Activated T-cell treated with anti-CD3 and anti-CD28 coated beads, Interleukin-2, amount 50 U/mL, for 72 hours (primary cell): ENCODE results near the gene EPHX1. TPM values are rescaled to one million over a fixed set of nuclear protein-coding genes. Genes with fewer than 3 reads are reported as not detected.
"Not testable (repeated sequence)": the region's sequence is repeated elsewhere in the genome, so short reads cannot be mapped to it uniquely, and the experiment has no call there.

ENCODE experiments used
- ATAC-seq, 2 donors: fragments of 150-1000 bp; cut with Tn5 transposase; replicated peaks in 1 of 2; 2 replicates each; pipeline ENCODE4 v1.10.0; 2021; ENCODE audit warnings: moderate library complexity in 2 of 2, mild to moderate bottlenecking in 1 of 2
- DNase-seq, 2 donors: peaks; one replicate each; pipeline ENCODE4 v3.0.0; 2021 to 2022; ENCODE audit warnings: mixed read lengths in 1 of 2
- H3K27ac Mint-ChIP-seq: one replicate; pipeline ENCODE4 v1.8.0; 2022; ENCODE audit warnings: mild to moderate bottlenecking, moderate library complexity, mixed read lengths
- H3K27me3 Mint-ChIP-seq: one replicate; pipeline ENCODE4 v1.8.0; 2022; ENCODE audit warnings: low read depth, mixed read lengths
- H3K36me3 Mint-ChIP-seq, 2 donors: one replicate each; pipeline ENCODE4 v1.8.0; 2022; ENCODE audit warnings: mixed read lengths in 2 of 2, mild to moderate bottlenecking in 1 of 2; ENCODE audit not compliant: insufficient read depth in 2 of 2
- H3K4me1 Mint-ChIP-seq: one replicate; pipeline ENCODE4 v1.8.0; 2022; ENCODE audit warnings: low read depth, mixed read lengths
- H3K4me3 Mint-ChIP-seq, 2 donors: one replicate each; pipeline ENCODE4 v1.8.0; 2022; ENCODE audit warnings: mild to moderate bottlenecking in 2 of 2, mixed read lengths in 2 of 2, moderate library complexity in 2 of 2
- H3K9me3 Mint-ChIP-seq, 2 donors: one replicate each; pipeline ENCODE4 v1.8.0; 2022; ENCODE audit warnings: mixed read lengths in 2 of 2
- total RNA-seq, 2 donors: library from RNA; stranded (reverse); gene quantifications; one replicate each; pipeline ENCODE4 v1.2.3, GENCODE V29; 2022

EPHX1 gene
- total RNA-seq, 2 donors from 2014 or later = 2.6 to 3.8 TPM

GRCh38 chr1:225815090-225815489, 5.2 kb downstream of the EPHX1 start:
- H3K9me3 Mint-ChIP-seq = not testable (repeated sequence)

DNA sequence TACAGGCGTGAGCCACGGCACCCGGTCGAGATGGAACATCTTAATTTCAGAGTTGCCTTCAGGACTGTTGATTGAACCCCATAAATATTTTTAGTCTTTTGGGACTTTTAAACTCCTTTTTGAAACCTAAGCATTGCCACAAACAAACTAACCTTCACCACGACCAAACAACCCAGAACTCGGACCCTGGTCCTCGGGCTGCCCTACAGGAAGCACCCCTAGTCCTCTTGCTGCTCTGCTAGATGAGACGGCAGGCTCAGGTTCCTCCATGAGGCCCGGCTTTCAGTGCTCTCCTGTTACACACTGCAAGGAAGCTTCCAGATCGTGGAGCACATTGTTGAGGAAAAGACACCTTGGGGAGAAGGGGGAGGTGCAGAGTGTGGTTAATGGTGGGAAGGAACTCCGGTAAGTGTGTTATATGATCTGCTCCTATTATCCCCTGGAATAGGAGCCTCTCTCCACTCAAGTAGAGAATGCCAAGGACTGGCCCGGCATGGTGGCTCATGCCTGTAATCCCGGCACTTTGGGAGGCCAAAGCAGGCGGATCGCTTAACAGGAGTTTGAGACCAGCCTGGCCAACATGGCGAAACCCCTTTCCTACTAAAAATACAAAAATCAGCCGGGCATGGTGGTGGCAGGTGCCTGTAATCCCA, 5.7 kb downstream of the EPHX1 start:
- no peak overlapping the region for H3K4me3 Mint-ChIP-seq
- ATAC-seq (no peak), DNase-seq (no peak)
- peaks cover 7% of the 10 kb centered on the region for H3K4me1 Mint-ChIP-seq
- H3K27ac Mint-ChIP-seq = no peak overlapping the region
- H3K27me3 Mint-ChIP-seq = no peaks in the 10 kb centered on the region
- H3K36me3 Mint-ChIP-seq = no peaks in the 10 kb centered on the region
- H3K9me3 Mint-ChIP-seq = no peaks in the 10 kb centered on the region

More at GRCh38 chr1:225815090-225815489, 5.2 kb downstream of the EPHX1 start:
- not testable (repeated sequence) for DNase-seq, H3K27ac Mint-ChIP-seq, H3K36me3 Mint-ChIP-seq, ATAC-seq, H3K27me3 Mint-ChIP-seq, H3K4me3 Mint-ChIP-seq
- peaks cover 12% of the 10 kb centered on the region for H3K4me1 Mint-ChIP-seq

- Mint-ChIP-seq H3K27ac (no peak overlapping the region), H3K9me3 (no peaks in the 10 kb centered on the region)
Measured at GRCh38 chr1:225816643-225817538, 7.0 kb downstream of the EPHX1 start.

DNA sequence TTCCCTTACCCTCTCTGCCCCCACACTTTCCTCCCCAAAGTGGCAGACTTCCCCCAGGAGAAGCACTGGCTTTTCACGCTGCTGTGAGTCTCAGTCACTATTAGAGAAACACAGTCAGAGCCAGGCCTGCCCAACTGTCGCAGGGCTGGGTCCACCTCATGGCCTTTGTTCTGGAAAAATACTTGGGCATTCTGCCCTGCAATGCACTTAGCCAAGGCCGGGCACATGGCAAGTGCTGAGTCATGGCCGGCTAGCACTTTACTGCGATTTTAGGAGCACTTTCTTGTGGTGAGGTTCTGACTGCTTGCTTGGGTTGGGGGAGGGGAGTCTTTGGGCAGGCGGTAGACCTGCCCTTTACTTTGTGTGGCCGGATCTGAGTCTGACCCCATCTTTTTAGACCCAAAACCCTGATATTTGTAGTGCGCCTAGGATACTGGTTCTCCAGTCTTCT, 7.7 kb downstream of the EPHX1 start:
- Mint-ChIP-seq H3K36me3 (no peaks in the 10 kb centered on the region), H3K4me1 (peaks cover 6% of the 10 kb centered on the region), H3K27me3 (no peaks in the 10 kb centered on the region), H3K4me3 (no peak overlapping the region), H3K9me3 (no peaks in the 10 kb centered on the region), H3K27ac (no peak overlapping the region)
- ATAC-seq (no peak), DNase-seq (no peak)

More at GRCh38 chr1:225816643-225817538, 7.0 kb downstream of the EPHX1 start:
- H3K36me3 Mint-ChIP-seq = no peaks in the 10 kb centered on the region
- peaks cover 6% of the 10 kb centered on the region for H3K4me1 Mint-ChIP-seq
- ATAC-seq = no peak
- H3K4me3 Mint-ChIP-seq = no peak overlapping the region
- no peak for DNase-seq
- H3K27me3 Mint-ChIP-seq = no peaks in the 10 kb centered on the region

DNA sequence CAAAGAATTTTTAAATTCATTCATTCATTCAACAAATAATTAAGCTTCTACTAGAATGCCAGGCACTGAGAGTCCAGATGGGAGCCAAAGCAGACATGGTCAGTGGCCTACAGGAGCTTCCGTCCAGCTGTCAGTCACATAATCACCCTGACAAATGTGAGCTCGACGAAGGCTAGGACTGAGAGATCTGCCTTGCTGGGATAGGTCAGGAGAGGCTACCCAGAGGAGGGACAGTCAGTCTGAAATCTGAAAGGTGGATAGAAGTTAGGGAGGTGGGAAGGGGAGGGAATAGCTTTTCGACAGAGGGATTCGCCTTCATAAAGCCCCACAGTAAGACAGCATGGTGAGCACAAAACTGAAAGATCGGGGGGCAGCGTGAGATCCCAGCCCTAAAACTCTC, 8.3 kb downstream of the EPHX1 start:
- Mint-ChIP-seq H3K9me3 (no peaks in the 10 kb centered on the region), H3K27me3 (no peaks in the 10 kb centered on the region), H3K4me1 (peaks cover 6% of the 10 kb centered on the region), H3K4me3 (no peak overlapping the region), H3K27ac (peak overlapping the region; percentile 74), H3K36me3 (no peaks in the 10 kb centered on the region)
- DNase-seq (no peak), ATAC-seq (no peak)

- DNase-seq = no peak
- no peaks in the 10 kb centered on the region for H3K9me3 Mint-ChIP-seq
- no peak overlapping the region for H3K4me3 Mint-ChIP-seq
- peaks cover 6% of the 10 kb centered on the region for H3K4me1 Mint-ChIP-seq
- no peaks in the 10 kb centered on the region for H3K36me3 Mint-ChIP-seq
- ATAC-seq = no peak
- H3K27me3 Mint-ChIP-seq = no peaks in the 10 kb centered on the region
- no peak overlapping the region for H3K27ac Mint-ChIP-seq
Measured at GRCh38 chr1:225819346-225820192, 9.6 kb downstream of the EPHX1 start.

DNA sequence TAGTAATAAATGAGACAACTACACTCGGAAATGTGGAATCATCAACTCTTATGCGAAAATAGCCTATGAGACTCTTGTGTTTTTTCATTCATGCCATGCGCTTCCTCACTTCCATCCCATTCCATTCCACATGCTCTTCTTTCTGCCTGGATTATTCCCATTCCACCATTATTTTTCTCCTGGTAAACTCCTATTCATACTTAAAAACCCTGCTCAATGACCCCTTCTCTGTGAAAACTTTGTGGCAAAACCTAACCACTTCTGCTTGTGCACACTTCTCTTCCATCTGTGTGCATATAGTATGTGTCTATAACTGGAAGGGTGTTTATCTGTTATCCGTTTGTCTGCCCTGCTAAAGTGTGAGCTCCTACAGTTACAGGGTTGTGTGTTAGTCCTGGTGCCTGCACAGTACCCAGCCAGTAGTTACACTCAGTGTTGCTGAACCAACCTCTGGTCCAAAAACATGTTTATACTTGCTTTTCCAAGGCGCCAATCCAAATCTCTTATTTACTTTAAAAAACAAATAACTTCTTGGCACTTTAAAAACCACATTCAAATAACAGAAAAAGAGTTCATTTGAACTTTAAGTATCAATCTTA, 10.7 kb downstream of the EPHX1 start:
- no peak overlapping the region for H3K27ac Mint-ChIP-seq
- H3K27me3 Mint-ChIP-seq = no peaks in the 10 kb centered on the region
- H3K4me3 Mint-ChIP-seq = no peak overlapping the region
- no peaks in the 10 kb centered on the region for H3K9me3 Mint-ChIP-seq
- peaks cover 6% of the 10 kb centered on the region for H3K4me1 Mint-ChIP-seq
- DNase-seq (no peak), ATAC-seq (no peak)
- H3K36me3 Mint-ChIP-seq = no peaks in the 10 kb centered on the region

- ATAC-seq (no peak), DNase-seq (no peak)
- Mint-ChIP-seq H3K36me3 (no peaks in the 10 kb centered on the region), H3K4me3 (no peak overlapping the region), H3K4me1 (peaks cover 2% of the 10 kb centered on the region), H3K9me3 (no peaks in the 10 kb centered on the region), H3K27me3 (no peaks in the 10 kb centered on the region), H3K27ac (no peak overlapping the region)
Measured at GRCh38 chr1:225822655-225823403, 12.9 kb downstream of the EPHX1 start.

DNA sequence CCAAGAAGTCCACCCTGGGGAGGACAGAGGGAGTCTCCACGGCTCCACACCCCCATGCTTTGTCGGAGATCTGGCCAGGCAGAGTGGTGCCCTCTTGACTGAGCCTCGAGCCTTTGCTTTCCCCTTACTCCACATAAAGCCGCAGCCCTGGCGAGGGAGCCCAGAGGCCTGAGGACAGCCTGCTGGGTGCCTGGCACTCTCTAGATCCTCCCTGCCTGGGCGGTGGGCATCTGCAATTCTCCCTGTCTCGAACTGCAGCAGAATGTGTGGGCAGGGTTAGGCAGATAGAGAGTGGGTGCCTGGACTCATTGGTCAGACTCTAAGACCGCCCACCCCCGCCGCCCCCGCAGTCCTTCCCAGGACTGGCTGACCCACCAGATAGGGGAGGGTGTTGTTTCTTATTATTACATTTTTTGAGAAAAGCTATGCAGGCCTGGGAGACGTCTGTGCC, 13.9 kb downstream of the EPHX1 start:
- H3K9me3 Mint-ChIP-seq = no peaks in the 10 kb centered on the region
- no peak overlapping the region for H3K4me3 Mint-ChIP-seq

GRCh38 chr1:225824533-225824941, 14.6 kb downstream of the EPHX1 start:
- Mint-ChIP-seq H3K4me3 (no peak overlapping the region), H3K36me3 (no peaks in the 10 kb centered on the region), H3K27ac (no peak overlapping the region), H3K9me3 (no peaks in the 10 kb centered on the region), H3K4me1 (no peaks in the 10 kb centered on the region), H3K27me3 (no peaks in the 10 kb centered on the region)
- no peak for ATAC-seq
- no peak for DNase-seq

More for the DNA sequence above, 13.9 kb downstream of the EPHX1 start:
- ATAC-seq (no peak), DNase-seq (no peak)
- Mint-ChIP-seq H3K27me3 (no peaks in the 10 kb centered on the region), H3K4me1 (no peaks in the 10 kb centered on the region), H3K36me3 (no peaks in the 10 kb centered on the region), H3K27ac (no peak overlapping the region)

DNA sequence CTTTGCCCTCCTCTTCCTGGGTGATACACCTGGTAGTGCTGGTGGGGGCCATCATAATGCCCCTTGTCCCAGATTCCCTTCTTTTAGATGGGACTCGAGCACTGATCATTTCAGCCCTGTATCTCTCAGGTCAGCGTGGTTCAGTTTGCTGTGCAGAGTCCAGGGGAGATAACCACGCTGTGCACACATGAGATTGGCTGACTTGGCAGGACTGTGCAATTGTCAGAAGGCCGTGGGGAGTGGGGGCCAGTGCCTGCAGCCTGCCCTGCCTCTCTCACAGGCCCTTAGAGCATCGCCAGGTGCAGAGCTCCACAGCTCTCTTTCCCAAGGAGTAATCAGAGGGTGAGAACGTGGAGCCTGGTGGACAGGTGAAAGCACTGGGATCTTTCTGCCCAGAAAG, 15.2 kb downstream of the EPHX1 start:
- Mint-ChIP-seq H3K27ac (no peak overlapping the region), H3K4me1 (no peaks in the 10 kb centered on the region), H3K36me3 (no peaks in the 10 kb centered on the region), H3K4me3 (no peak overlapping the region), H3K27me3 (no peaks in the 10 kb centered on the region), H3K9me3 (no peaks in the 10 kb centered on the region)
- no peak for DNase-seq
- ATAC-seq = no peak

DNA sequence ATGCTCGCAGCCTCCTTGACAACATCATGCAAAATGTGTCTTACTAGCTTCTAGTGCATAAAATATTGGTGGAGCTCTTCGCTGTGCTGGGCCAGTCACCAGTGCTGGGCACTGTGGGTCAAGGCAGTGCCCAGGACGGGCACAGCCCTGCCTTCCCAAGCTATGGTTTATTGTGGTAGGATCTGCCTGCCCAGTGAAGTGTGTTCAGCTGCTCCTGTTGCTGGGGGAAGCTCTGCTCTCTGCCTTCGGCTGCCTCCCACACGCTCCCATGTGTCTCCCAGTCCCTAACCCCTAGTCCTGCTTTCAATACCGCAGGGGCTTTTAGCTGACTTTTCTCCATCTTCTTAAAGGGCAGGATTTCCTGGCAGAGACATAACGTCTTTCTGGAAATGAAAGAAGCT, 15.7 kb downstream of the EPHX1 start:
- H3K27ac Mint-ChIP-seq = no peak overlapping the region
- no peaks in the 10 kb centered on the region for H3K27me3 Mint-ChIP-seq
- no peaks in the 10 kb centered on the region for H3K9me3 Mint-ChIP-seq
- DNase-seq = no peak
- H3K4me3 Mint-ChIP-seq = no peak overlapping the region
- no peak for ATAC-seq
- no peaks in the 10 kb centered on the region for H3K36me3 Mint-ChIP-seq
- no peaks in the 10 kb centered on the region for H3K4me1 Mint-ChIP-seq
